GM12875 (cell line): ENCODE measurements around the gene GTF2H2C.
"Not testable (repeated sequence)": the region's sequence is repeated elsewhere in the genome, so short reads cannot be mapped to it uniquely, and the experiment has no call there.

ENCODE experiments used
- H3K4me3 ChIP-seq: one replicate; pipeline ENCODE4 v1.5.1; 2011; ENCODE audit warnings: low read depth, low read length, control low read depth
- CTCF ChIP-seq: IDR thresholded peaks from 2 replicates; pipeline ENCODE4 v1.5.1; 2011; ENCODE audit warnings: low read depth, mild to moderate bottlenecking, control low read depth, inconsistent platforms, low read length, moderate library complexity, borderline replicate concordance; ENCODE audit not compliant: insufficient read depth

Gene GTF2H2C

GRCh38 chr5:69525490-69525889, 34.5 kb upstream of the GTF2H2C start:
- no peak for TF ChIP-seq CTCF
- H3K4me3 ChIP-seq = no peak overlapping the region

- no peak overlapping the region for H3K4me3 ChIP-seq
- TF ChIP-seq CTCF = no peak
Observed at GRCh38 chr5:69526660-69527059, 33.3 kb upstream of the GTF2H2C start.

- no peak overlapping the region for H3K4me3 ChIP-seq
- TF ChIP-seq CTCF = no peak
Observed at GRCh38 chr5:69527128-69527770, 32.7 kb upstream of the GTF2H2C start.

GRCh38 chr5:69528035-69528434, 32.0 kb upstream of the GTF2H2C start:
- no peak overlapping the region for H3K4me3 ChIP-seq
- no peak for TF ChIP-seq CTCF

- no peak for TF ChIP-seq CTCF
Observed at GRCh38 chr5:69528609-69529008, 31.4 kb upstream of the GTF2H2C start.

GRCh38 chr5:69530561-69531405, 29.2 kb upstream of the GTF2H2C start:
- TF ChIP-seq CTCF = no peak
- H3K4me3 ChIP-seq = no peak overlapping the region

More at GRCh38 chr5:69528609-69529008, 31.4 kb upstream of the GTF2H2C start:
- H3K4me3 ChIP-seq = no peak overlapping the region

GRCh38 chr5:69531406-69531801, 28.6 kb upstream of the GTF2H2C start:
- H3K4me3 ChIP-seq = no peak overlapping the region
- TF ChIP-seq CTCF = no peak

- not testable (repeated sequence) for H3K4me3 ChIP-seq
Observed at GRCh38 chr5:69537911-69538310, 22.1 kb upstream of the GTF2H2C start.

- not testable (repeated sequence) for H3K4me3 ChIP-seq
Observed at GRCh38 chr5:69538735-69539134, 21.3 kb upstream of the GTF2H2C start.

GRCh38 chr5:69541347-69541746, 18.6 kb upstream of the GTF2H2C start:
- not testable (repeated sequence) for H3K4me3 ChIP-seq
